Ascending aorta (tissue), 2 donors: ENCODE results near the gene FRG1. TPM values are rescaled to one million over a fixed set of nuclear protein-coding genes. Genes with fewer than 3 reads are reported as not detected.
"Not testable (repeated sequence)": the region's sequence is repeated elsewhere in the genome, so short reads cannot be mapped to it uniquely, and the experiment has no call there.

ENCODE experiments used
- DNase-seq, 2 donors: peaks; one replicate each; pipeline ENCODE4 v3.0.0-alpha.2; 2019; ENCODE audit warnings: low spot score in 2 of 2
- H3K27ac ChIP-seq, 2 donors: fragments of 200-600 bp; sonication (generic); one replicate each; pipeline ENCODE4 v1.5.1; 2016 to 2017; ENCODE audit warnings: mild to moderate bottlenecking in 1 of 2
- H3K27me3 ChIP-seq: fragments of 200-600 bp; sonication (generic); one replicate; pipeline ENCODE4 v1.5.1; 2017
- H3K36me3 ChIP-seq, 2 donors: fragments of 200-600 bp; sonication (generic); one replicate each; pipeline ENCODE4 v1.5.1; 2016
- H3K4me1 ChIP-seq, 2 donors: fragments of 200-600 bp; sonication (generic); one replicate each; pipeline ENCODE4 v1.5.1; 2016 to 2017; ENCODE audit warnings: mild to moderate bottlenecking in 1 of 2
- H3K4me3 ChIP-seq, 2 donors: fragments of 200-600 bp; sonication (generic); one replicate each; pipeline ENCODE4 v1.5.1; 2016 to 2017; ENCODE audit warnings: mild to moderate bottlenecking in 1 of 2
- H3K9me3 ChIP-seq, 2 donors: fragments of 200-600 bp; sonication (generic); one replicate each; pipeline ENCODE4 v1.5.1; 2016
- intact Hi-C: fragments of 100-400 bp; cut with DNase I; formaldehyde crosslinking; loops from one replicate; pipeline ENCODE4 v1.15.1; 2023
- total RNA-seq: library from RNA; depleted of rRNA; stranded (reverse); fragments of >200 nt; gene quantifications from one replicate; pipeline ENCODE4 v1.1.0, GENCODE V29; 2016
- TF ChIP-seq, protein P1 (sequence below), 3 experiments: fragments of 200-600 bp in 2 of 3; fragments of 450-650 bp in 1 of 3; sonication (generic) in 2 of 3; IDR thresholded peaks; one replicate each; pipeline ENCODE4 v1.5.1; 2016 to 2019; ENCODE audit warnings: antibody characterized with exemption in 3 of 3, mild to moderate bottlenecking in 1 of 3, moderate library complexity in 1 of 3

The FRG1 gene
- total RNA-seq, 1 donor from 2014 or later: 1.2 TPM

DNA sequence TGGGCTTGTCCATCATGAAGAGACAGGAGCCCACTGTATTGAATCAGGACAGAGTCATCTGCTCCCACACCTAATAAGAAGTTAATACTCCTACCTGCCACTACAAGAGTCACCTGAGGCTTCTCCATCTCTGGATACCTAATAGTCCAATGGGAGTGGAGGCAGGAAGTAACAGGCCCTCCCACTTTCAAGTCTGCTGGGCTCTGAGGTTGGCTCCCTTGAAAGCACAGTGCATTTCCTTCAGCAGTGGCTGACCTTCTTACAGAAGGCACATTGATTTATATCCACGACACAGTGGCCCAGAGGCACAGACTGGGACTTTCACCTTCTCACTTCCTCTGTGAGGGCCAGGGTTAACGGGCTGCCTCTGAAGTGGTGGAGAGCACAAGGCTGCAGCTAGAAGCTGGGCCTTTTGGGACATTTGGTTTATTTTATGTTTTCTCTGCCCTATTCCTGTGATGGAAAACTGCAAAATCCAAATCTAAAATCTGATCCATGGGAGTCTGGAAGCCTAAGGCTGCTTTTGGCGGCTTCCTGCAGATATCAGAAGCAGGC lies 48.3 kb downstream of the FRG1 start:
- TF ChIP-seq, protein P1, sequence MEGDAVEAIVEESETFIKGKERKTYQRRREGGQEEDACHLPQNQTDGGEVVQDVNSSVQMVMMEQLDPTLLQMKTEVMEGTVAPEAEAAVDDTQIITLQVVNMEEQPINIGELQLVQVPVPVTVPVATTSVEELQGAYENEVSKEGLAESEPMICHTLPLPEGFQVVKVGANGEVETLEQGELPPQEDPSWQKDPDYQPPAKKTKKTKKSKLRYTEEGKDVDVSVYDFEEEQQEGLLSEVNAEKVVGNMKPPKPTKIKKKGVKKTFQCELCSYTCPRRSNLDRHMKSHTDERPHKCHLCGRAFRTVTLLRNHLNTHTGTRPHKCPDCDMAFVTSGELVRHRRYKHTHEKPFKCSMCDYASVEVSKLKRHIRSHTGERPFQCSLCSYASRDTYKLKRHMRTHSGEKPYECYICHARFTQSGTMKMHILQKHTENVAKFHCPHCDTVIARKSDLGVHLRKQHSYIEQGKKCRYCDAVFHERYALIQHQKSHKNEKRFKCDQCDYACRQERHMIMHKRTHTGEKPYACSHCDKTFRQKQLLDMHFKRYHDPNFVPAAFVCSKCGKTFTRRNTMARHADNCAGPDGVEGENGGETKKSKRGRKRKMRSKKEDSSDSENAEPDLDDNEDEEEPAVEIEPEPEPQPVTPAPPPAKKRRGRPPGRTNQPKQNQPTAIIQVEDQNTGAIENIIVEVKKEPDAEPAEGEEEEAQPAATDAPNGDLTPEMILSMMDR (IDR thresholded peaks at IDR 0.05): no peak
- no peak for DNase-seq
- no peaks in the 10 kb centered on the region for H3K36me3 ChIP-seq
- no peaks in the 10 kb centered on the region for H3K9me3 ChIP-seq
- intact Hi-C loops: no loop called here
- H3K4me3 ChIP-seq: no peak overlapping the region
- H3K27me3 ChIP-seq: no peaks in the 10 kb centered on the region
- no peak overlapping the region for H3K27ac ChIP-seq
- H3K4me1 ChIP-seq: no peaks in the 10 kb centered on the region

- H3K27me3 ChIP-seq, H3K27ac ChIP-seq, intact Hi-C loops, H3K36me3 ChIP-seq, H3K4me1 ChIP-seq, H3K9me3 ChIP-seq, H3K4me3 ChIP-seq, DNase-seq: not testable (repeated sequence)
Measured at GRCh38 chr4:189989941-189990340, 49.3 kb downstream of the FRG1 start.

Other genes starting within 250 kb of the FRG1 start
- gene FRG2, start 86.4 kb downstream of the FRG1 start, total RNA-seq: not detected
- not detected for gene DBET, start 123.6 kb downstream of the FRG1 start, total RNA-seq
- gene DUX4, start 232.9 kb downstream of the FRG1 start, total RNA-seq: not detected